Endothelial cell of umbilical vein (primary cell): Measurements from ENCODE around the gene OXSR1. TPM values are rescaled to one million over a fixed set of nuclear protein-coding genes. Genes with fewer than 3 reads are reported as not detected.

Source experiments
- BruUV-seq: library from RNA; stranded (reverse); fragments of 400-500 nt; replicated peaks from 2 replicates; lab custom pipeline; 2021; lab: Mats Ljungman, UMichigan
- CTCF ChIA-PET: fragments of 300-600, 350-600 bp; sonication (Branson Sonifier 250); formaldehyde crosslinking; loops from one replicate; lab custom pipeline; 2021; ENCODE audit warnings: antibody characterized with exemption, inconsistent platforms; lab: Charles Lee
- POLR2A ChIA-PET: fragments of 300-600, 350-600 bp; sonication (Branson Sonifier 250); formaldehyde crosslinking; loops from one replicate; lab custom pipeline; 2021; ENCODE audit warnings: antibody characterized with exemption, inconsistent platforms; lab: Charles Lee
- DNase-seq: peaks from one replicate; pipeline ENCODE4 v3.0.0-alpha.2; 2011; ENCODE audit warnings: low read depth, low spot score
- FAIRE-seq: peaks from 2 replicates; lab custom pipeline; 2011; peaks lifted over from hg19 to GRCh38; lab: Jason Lieb, UNC
- H2AFZ ChIP-seq: 2 replicates; pipeline ENCODE4 v1.6.0; 2012; ENCODE audit warnings: low read depth, low read length, control low read depth, inconsistent platforms
- H3K27ac ChIP-seq: 2 replicates; pipeline ENCODE4 v1.5.1; 2011; ENCODE audit warnings: low read depth, mild to moderate bottlenecking, control low read depth, low read length, moderate library complexity; ENCODE audit not compliant: insufficient read depth
- H3K27me3 ChIP-seq, 2 experiments: 2 replicates each; pipeline versions ENCODE4 v1.6.0 to v1.6.1; 2011; ENCODE audit warnings: low read length in 2 of 2, mixed read lengths in 1 of 2; ENCODE audit not compliant: control insufficient read depth in 2 of 2, insufficient read depth in 2 of 2
- H3K36me3 ChIP-seq, 2 experiments: 2 replicates in 1 of 2; 3 replicates in 1 of 2; pipeline ENCODE4 v1.5.1; 2011; ENCODE audit warnings: low read length in 2 of 2, mild to moderate bottlenecking in 1 of 2, moderate library complexity in 1 of 2; ENCODE audit not compliant: control insufficient read depth in 2 of 2, insufficient read depth in 2 of 2; ENCODE audit errors: extremely low read depth in 1 of 2
- H3K4me1 ChIP-seq: 3 replicates; pipeline ENCODE4 v1.5.1; 2011; ENCODE audit warnings: mild to moderate bottlenecking, low read length; ENCODE audit not compliant: control insufficient read depth, insufficient read depth; ENCODE audit errors: extremely low read depth
- H3K4me2 ChIP-seq: 2 replicates; pipeline ENCODE4 v1.6.1; 2011; ENCODE audit warnings: low read length, control low read depth, mixed read lengths; ENCODE audit not compliant: insufficient read depth
- H3K4me3 ChIP-seq, 3 experiments: fragments of 200-600 bp in 1 of 3; sonication (generic), shearing (Covaris generic) in 1 of 3; replicated peaks in 1 of 3; 2 replicates each; pipeline ENCODE4 v1.5.1; 2011 to 2016; ENCODE audit warnings: control low read depth in 3 of 3, low read length in 3 of 3, mild to moderate bottlenecking in 2 of 3, inconsistent platforms in 1 of 3, low read depth in 1 of 3, moderate library complexity in 1 of 3; ENCODE audit not compliant: insufficient read depth in 1 of 3
- H3K79me2 ChIP-seq: 2 replicates; pipeline ENCODE4 v1.6.0; 2012; ENCODE audit warnings: low read length, inconsistent platforms; ENCODE audit not compliant: control insufficient read depth, insufficient read depth
- H3K9ac ChIP-seq: replicated peaks from 2 replicates; pipeline ENCODE3; 2011; ENCODE audit warnings: low read length, control low read depth; ENCODE audit not compliant: insufficient read depth; ENCODE audit errors: extremely low read depth
- H3K9me1 ChIP-seq: replicated peaks from 3 replicates; pipeline ENCODE4 v1.6.0; 2011; ENCODE audit warnings: mild to moderate bottlenecking, low read length; ENCODE audit not compliant: control insufficient read depth, insufficient read depth; ENCODE audit errors: extremely low read depth
- H3K9me3 ChIP-seq: replicated peaks from 2 replicates; pipeline ENCODE4 v1.5.1; 2012; ENCODE audit warnings: low read length, inconsistent platforms; ENCODE audit not compliant: control insufficient read depth, insufficient read depth
- H4K20me1 ChIP-seq: replicated peaks from 2 replicates; pipeline ENCODE3; 2011; ENCODE audit warnings: mild to moderate bottlenecking, low read length; ENCODE audit not compliant: control insufficient read depth, insufficient read depth; ENCODE audit errors: extremely low read depth
- CTCF ChIP-seq, 2 donors: IDR thresholded peaks; 1 replicate in 1 of 2; 2 replicates in 1 of 2; pipeline ENCODE4 v1.5.1; 2011; ENCODE audit warnings: low read length in 2 of 2, mild to moderate bottlenecking in 2 of 2, moderate library complexity in 2 of 2, control low read depth in 1 of 2, inconsistent platforms in 1 of 2, low read depth in 1 of 2; ENCODE audit not compliant: insufficient read depth in 1 of 2; ENCODE audit errors: extremely low read depth in 1 of 2
- EZH2 ChIP-seq: IDR thresholded peaks from 2 replicates; pipeline ENCODE4 v1.6.1; 2012; ENCODE audit warnings: borderline replicate concordance, low read depth, mild to moderate bottlenecking, moderate library complexity, low read length, inconsistent platforms; ENCODE audit not compliant: severe bottlenecking
- FOS ChIP-seq: IDR thresholded peaks from 2 replicates; pipeline ENCODE4 v1.6.1; 2011; ENCODE audit warnings: mild to moderate bottlenecking, low read length, moderate library complexity, borderline replicate concordance; ENCODE audit not compliant: insufficient read depth
- GATA2 ChIP-seq: IDR thresholded peaks from 2 replicates; pipeline ENCODE4 v1.7.0; 2011; ENCODE audit warnings: low read depth, mild to moderate bottlenecking, moderate library complexity, mixed read lengths, low read length; ENCODE audit not compliant: insufficient read length, insufficient read depth
- JUN ChIP-seq: IDR thresholded peaks from 2 replicates; pipeline ENCODE4 v1.6.1; 2011; ENCODE audit warnings: borderline replicate concordance, low read depth; ENCODE audit not compliant: insufficient read length, insufficient read depth
- MAX ChIP-seq: IDR thresholded peaks from 2 replicates; pipeline ENCODE4 v1.6.1; 2011; ENCODE audit not compliant: insufficient read depth, insufficient read length
- MYC ChIP-seq: IDR thresholded peaks from one replicate; pipeline ENCODE4 v1.6.1; 2011; ENCODE audit warnings: mild to moderate bottlenecking, low read depth, low read length
- POLR2A ChIP-seq: IDR thresholded peaks from 2 replicates; pipeline ENCODE4 v1.6.1; 2012; ENCODE audit warnings: low read depth, mild to moderate bottlenecking, control low read depth, low read length
- POLR2AphosphoS5 ChIP-seq: IDR thresholded peaks from 2 replicates; pipeline ENCODE4 v1.6.1; 2012; ENCODE audit warnings: low read depth, mild to moderate bottlenecking, control low read depth, low read length, moderate library complexity; ENCODE audit not compliant: insufficient read depth
- dilution Hi-C: fragments of 300-500 bp; cut with MboI; formaldehyde crosslinking; loops from one replicate; pipeline ENCODE4 v1.15.0; 2019; ENCODE audit warnings: low sequenced_read_pairs; ENCODE audit not compliant: extremely low pct_ligation_motif_present
- intact Hi-C: fragments of 100-400 bp; cut with micrococcal nuclease; formaldehyde crosslinking; loops from one replicate; pipeline ENCODE4 v1.10.0; 2022
- polyA plus RNA-seq, 4 experiments: library from polyadenylated mRNA; depleted of rRNA in 3 of 4; stranded (reverse) in 3 of 4; unstranded in 1 of 4; fragments of >200 nt; gene quantifications; 2 replicates each; pipeline versions ENCODE4 v1.2.1 to v1.2.3, GENCODE V29; 2011 to 2012; ENCODE audit warnings: missing spikeins in 1 of 4
- total RNA-seq: library from RNA; stranded (reverse); gene quantifications from 2 replicates; pipeline ENCODE4 v1.2.3, GENCODE V29; 2021

Gene OXSR1
- total and polyA plus RNA-seq, 2 donors (not counting 3 experiments of a cell fraction or from before 2014, with no cell fraction given), result 15.1 to 32.9 TPM

GRCh38 chr3:38149708-38150107, 15.6 kb upstream of the OXSR1 start:
- no peak overlapping the region for H2AFZ ChIP-seq
- H3K27me3 ChIP-seq, result peaks cover 3 to 10% of the 10 kb centered on the region in 2 experiments
- ChIA-PET CTCF (no interaction called here), POLR2A (no interaction called here)
- no peaks in the 10 kb centered on the region for H4K20me1 ChIP-seq
- no peak overlapping the region for H3K9ac ChIP-seq
- intact Hi-C loops (no loop called here), dilution Hi-C loops (no loop called here)
- FAIRE-seq (no peak), DNase-seq (no peak)
- no peaks in the 10 kb centered on the region for H3K9me1 ChIP-seq
- BruUV-seq, result no TSS peak
- H3K36me3 ChIP-seq, result no peaks in the 10 kb centered on the region
- no peaks in the 10 kb centered on the region for H3K4me1 ChIP-seq
- H3K9me3 ChIP-seq, result no peaks in the 10 kb centered on the region
- TF ChIP-seq MAX, result no peak
- no peak overlapping the region for H3K4me3 ChIP-seq
- no peaks in the 10 kb centered on the region for H3K79me2 ChIP-seq
- no peak overlapping the region for H3K27ac ChIP-seq
- H3K4me2 ChIP-seq, result no peak overlapping the region

- CTCF ChIA-PET, result interaction anchor here (1.1 kb wide), 1 partner anchor 14 kb away, joined by 4 read pairs; the partner anchor contains the start of gene ACAA1
Observed at GRCh38 chr3:38150780-38151528, 14.4 kb upstream of the OXSR1 start.

More at GRCh38 chr3:38150780-38151528, 14.4 kb upstream of the OXSR1 start:
- H2AFZ ChIP-seq, result no peak overlapping the region
- no peak overlapping the region for H3K4me3 ChIP-seq
- no peaks in the 10 kb centered on the region for H3K79me2 ChIP-seq
- H3K9me1 ChIP-seq, result no peaks in the 10 kb centered on the region
- TF ChIP-seq POLR2AphosphoS5, result no peak
- no peak for TF ChIP-seq FOS
- TF ChIP-seq MAX, result no peak
- no peak for TF ChIP-seq JUN
- no peak for TF ChIP-seq POLR2A
- TF ChIP-seq MYC, result no peak
- no peak for TF ChIP-seq GATA2
- TF ChIP-seq CTCF (IDR thresholded peaks at IDR 0.05; ENCODE audit: extremely low read depth in 1 of 2, insufficient read depth in 1 of 2, low read depth in 1 of 2, low read length in 2 of 2), result no peak
- TF ChIP-seq EZH2, result no peak
- H3K4me2 ChIP-seq, result no peak overlapping the region
- no peaks in the 10 kb centered on the region for H3K36me3 ChIP-seq
- no peak overlapping the region for H3K9ac ChIP-seq
- no peak for FAIRE-seq
- no peak for DNase-seq
- no peaks in the 10 kb centered on the region for H4K20me1 ChIP-seq
- no TSS peak for BruUV-seq
- dilution Hi-C loops, result no loop called here
- POLR2A ChIA-PET, result no interaction called here
- peaks cover 2 to 4% of the 10 kb centered on the region in 2 experiments for H3K27me3 ChIP-seq
- H3K9me3 ChIP-seq, result no peaks in the 10 kb centered on the region
- H3K27ac ChIP-seq, result no peak overlapping the region
- no peaks in the 10 kb centered on the region for H3K4me1 ChIP-seq
- intact Hi-C loops, result no loop called here
